Renal cortical epithelial cell (primary cell): ENCODE measurements around the gene HGS. TPM values are rescaled to one million over a fixed set of nuclear protein-coding genes. Genes with fewer than 3 reads are reported as not detected.

Experiments used
- DNase-seq: peaks from one replicate; pipeline ENCODE4 v3.0.0-alpha.2; 2011; ENCODE audit warnings: low read depth
- total RNA-seq: library from RNA; depleted of rRNA; stranded (reverse); fragments of >200 nt; gene quantifications from 2 replicates; pipeline ENCODE4 v1.2.3, GENCODE V29; 2014

The HGS gene
- total RNA-seq, 1 donor from 2014 or later = 110 TPM

GRCh38 chr17:81703747-81704654, 20.2 kb downstream of the HGS start:
- DNase-seq = no peak

DNA sequence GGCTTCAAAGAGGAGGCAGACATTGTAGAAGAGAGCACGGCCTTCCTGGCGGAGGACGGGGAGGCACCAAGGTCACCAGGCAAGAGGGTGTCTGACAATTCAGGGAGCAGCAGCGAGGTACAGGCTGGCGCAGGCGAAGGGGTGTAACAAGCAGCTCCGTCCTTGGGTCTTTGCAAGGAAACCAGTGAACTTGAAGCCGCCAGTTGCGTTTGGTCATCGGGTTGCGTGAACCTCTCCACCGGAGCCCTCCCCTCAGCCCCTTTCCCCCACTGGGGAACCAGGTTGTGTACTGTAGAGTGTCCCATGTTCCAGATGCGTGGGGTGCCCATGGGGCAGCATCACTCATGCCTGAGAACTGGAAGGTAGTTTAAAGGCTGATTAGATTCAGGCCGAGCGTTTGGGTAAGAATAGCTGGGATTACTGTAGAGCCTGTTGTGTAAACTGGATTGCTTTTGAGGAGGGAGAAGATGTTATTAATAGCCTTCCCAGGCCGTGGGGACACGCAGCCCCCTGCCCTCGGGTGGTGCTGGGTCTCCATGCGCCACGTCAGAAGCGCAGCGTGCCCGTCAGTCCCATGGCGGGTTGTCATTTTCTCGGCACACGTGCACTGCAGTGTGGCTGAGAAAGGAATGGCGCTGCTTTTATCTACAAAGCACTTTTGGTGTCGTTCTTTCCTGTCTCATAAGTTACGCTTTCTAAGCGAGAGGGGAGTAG, 21.9 kb downstream of the HGS start:
- DNase-seq = no peak

GRCh38 chr17:81706232-81706611, 22.4 kb downstream of the HGS start:
- DNase-seq = no peak

- DNase-seq = no peak
Measured at GRCh38 chr17:81706757-81707624, 23.2 kb downstream of the HGS start.

DNA sequence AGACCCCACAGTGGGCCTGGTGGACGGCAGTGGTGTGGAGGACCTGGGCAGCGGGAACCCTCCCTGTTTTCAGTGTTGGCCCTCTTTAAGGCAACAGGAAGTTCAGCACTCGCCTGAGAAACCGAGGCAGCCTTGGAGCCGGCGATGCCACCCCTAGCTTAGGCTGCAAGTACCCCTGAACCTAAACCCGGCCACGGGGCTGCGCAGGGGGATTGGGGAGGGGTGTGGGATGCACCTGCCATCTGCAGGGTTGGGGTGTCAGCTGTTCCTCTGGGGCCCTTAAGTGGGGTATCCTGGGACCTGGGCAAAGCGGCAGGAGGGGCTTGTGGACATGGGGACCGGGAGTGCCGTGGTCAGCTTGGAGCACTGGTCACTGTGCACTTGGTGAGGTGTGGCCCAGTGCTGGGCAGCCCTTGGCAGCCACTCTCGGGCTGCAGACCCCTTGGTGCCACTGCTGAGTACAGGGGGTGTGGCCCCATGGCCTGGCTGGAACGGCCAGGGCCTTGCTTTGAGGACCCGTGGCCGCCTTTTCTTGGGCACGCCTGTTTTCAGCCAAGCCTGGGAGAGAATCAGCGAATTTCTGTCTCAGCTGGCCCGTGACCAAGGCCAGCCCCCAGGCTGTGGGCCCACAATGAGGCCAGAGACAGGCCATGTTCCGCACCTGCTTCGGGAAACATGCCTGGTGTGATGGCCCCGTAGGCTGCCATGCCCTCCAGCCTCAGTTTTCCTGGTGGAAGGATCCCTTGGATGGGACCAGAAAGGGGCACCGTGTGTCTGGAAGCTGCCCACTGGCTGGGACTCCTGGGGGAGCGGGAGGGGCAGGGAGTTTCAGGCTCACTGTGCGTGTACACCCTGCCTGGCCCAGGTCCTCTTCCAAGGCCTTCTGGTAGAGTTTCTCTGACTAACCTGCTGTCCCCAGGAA, 24.2 kb downstream of the HGS start:
- no peak for DNase-seq

GRCh38 chr17:81708739-81709185, 25.0 kb downstream of the HGS start:
- DNase-seq = no peak

DNA sequence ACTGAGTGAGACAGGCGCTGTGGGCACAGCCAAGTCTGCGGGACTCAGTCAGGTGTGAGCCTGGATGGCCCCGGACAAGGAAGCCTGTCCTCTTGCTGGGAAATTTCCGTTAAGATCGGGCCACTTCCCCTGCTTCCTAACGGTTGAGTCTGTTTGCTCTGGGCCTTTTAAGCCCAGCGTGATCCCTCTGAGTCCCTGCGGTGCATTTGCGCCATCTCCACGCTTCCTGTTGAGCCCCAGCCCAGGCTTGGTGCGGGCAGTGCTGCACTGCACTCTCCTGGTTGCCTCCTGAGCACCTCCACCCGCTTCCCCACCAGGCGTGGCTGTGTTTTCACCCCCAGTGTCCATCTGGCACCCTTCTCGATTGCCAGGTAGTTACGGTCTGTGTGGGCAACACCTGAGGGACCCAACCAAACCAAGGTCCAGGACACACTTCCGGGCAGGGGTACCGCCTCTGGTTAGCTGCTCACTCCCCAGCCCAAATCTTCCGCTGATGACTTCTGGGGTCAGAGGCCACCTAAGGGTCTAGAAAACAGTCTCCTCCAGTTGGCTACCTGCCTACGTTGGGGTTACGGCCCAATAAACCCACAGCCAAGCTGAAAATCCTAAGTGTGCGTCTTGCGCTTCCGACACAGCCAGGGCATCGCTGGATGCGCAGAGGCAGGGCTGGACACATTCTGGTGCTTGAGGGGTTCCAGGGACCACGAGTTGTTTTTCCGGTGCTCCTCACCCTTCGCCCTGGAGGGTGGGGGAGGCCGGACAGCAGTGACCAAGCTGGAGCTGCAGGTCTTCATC, 26.9 kb downstream of the HGS start:
- no peak for DNase-seq

- DNase-seq = peak; percentile 55
Measured at GRCh38 chr17:81711814-81712467, 28.1 kb downstream of the HGS start, which contains the start of gene SLC25A10. Gene SLC25A10, plus strand, starts transcription at chr17:81712284. Its CDS starts 143 bp downstream, at chr17:81712427.

DNA sequence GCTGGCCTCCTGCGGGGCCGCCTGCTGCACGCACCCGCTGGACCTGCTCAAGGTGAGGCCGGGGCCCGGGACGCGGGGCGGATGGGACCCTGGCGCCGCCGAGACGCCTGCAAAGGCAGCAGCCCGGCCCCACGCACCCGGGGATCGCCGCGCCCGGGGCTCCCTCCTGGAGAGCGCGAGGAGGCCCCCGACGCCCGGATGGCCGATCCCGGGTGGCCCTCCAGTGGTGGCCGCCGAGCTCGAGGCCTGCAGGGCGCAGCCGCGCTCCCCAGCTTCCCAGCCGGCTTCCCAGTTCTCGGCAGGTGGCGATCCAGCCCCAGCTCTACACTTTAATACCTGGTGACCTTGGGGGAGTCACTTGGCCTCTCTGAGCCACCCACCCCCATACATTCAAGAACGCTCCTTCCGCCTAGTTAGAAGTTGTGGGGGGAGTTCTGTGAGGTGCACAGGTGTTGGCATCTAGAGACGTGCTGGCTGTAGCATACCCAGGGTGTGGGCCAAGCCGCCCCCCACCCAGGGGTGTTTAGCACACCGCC, 28.7 kb downstream of the HGS start:
- no peak for DNase-seq

DNA sequence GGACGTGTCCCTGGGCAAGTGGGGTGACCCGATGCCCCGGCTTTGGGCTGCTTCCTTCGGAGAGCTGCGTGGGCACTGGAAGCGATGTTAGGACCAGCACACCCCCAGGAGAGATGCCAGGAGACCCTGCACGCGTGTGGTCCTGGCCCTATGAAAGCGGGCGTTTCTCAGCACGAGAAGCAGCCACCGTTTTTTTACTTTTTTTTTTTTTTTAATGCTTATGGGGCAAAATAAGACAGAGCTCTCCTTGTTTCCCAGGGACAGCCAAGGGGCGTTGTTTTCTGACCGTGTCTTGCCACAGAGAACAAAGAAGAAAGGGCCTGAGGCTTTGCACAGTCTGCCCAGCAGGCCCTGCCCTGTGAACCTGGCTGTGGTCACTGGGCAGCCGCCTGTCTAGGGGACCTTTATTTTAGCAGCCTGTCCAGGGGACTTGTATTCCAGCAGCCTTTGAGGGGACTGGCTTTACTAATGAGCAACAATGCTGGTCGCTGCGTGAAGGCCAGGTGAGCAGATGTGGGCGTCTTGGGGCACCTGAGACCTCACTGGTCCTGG, 29.3 kb downstream of the HGS start:
- DNase-seq = peak; percentile 39

DNA sequence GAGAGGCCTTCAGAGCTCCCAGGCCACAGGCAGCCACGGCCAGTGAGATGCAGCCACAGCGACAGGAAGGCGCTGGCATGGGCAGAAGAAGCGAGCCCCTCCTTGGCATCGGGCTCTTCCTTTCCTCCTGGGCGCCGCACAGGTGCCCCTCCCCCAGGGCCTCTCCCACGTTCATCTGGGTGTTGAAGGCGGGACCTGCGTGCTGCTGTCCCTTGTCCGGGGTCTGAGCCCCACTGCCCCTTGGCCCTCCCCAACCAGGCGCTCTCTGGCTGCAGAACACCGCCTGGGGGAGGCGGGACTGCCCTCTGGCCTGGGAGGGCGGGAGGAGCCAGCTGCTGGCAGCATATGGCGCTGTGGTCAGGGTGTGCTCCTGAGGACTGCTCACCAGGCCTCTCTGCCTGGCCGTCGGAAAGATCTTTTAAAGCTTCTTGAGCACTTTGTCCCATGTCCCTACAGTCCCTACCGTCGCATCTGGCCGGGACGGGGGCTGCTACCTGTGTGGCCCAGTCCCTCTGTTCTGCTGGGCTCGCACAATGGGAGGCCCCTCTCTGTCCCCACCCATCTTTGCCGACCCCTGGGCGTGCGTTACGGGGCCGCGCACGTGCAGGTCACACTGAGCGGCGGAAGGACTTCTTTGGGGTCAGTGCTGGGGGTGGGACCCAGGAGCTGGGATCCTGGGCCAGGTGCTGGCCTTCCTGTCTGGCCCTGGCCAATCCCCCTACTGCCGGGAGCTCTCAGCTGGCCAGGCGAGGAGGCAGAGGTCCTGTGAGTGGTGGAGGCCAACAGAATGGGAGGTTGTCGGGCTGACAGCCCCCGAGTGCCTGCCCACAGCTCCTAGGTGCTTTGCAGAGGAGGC, 30.0 kb downstream of the HGS start:
- DNase-seq = no peak

DNA sequence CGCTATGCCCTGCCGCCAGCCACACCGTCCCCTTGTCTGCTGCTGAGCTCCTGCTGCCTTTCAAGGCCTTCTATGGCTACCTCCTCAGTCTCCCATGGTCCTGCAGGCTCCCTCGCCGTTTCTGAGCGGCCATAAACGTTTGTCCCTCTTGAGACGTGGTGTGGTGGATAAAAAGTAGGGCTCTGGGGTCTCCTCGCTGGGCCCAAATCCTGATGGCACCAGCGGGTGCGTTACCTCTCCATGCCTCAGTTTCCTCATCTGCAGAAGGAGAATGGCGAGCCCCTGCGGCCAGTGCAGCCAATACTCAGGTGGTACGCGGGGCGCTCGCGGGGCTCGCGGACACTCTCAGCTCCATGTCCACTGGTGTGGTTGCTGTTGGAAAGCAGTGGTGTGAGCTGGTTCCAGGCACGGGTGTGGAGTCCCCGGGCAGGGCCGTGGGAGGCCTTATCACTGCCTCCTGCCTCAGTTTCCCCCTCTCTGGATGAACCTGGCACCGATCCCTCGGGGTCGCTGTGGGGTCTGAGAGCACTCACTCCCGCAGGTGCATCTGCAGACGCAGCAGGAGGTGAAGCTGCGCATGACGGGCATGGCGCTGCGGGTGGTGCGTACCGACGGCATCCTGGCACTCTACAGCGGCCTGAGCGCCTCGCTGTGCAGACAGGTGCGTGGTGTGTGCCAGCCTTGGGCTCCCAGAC, 30.7 kb downstream of the HGS start:
- DNase-seq = no peak

DNA sequence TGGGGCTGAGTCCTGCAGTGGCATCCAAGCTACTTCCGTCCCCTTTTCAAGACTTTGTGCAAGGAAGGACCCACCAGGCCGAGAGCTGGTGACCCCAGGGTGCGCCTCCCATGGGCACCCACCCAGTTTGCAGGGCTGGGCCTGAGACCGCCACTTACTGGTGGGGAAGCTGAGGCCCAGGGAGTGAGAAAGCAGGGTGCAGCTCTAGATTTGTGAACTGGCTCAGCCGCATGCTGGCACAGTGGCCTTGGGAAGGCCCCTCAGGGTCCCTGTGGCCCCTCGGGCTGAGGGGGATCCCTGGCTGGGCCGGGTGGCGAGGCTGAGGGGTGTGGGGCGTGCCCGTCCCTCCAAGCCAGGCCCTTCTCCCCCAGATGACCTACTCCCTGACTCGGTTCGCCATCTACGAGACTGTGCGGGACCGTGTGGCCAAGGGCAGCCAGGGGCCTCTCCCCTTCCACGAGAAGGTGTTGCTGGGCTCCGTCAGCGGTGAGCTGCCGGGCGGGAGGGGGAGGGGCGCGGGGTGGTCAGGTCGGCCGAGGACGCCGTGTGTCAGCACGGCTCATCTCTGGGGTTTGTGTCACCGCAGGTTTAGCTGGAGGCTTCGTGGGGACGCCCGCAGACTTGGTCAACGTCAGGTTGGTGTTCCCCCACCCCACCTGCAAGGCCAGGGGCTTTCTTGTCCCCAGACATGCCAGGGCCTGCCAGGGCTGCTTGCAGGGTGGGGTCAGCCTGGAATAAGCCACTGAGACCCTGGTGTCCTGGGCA, 31.5 kb downstream of the HGS start:
- no peak for DNase-seq

DNA sequence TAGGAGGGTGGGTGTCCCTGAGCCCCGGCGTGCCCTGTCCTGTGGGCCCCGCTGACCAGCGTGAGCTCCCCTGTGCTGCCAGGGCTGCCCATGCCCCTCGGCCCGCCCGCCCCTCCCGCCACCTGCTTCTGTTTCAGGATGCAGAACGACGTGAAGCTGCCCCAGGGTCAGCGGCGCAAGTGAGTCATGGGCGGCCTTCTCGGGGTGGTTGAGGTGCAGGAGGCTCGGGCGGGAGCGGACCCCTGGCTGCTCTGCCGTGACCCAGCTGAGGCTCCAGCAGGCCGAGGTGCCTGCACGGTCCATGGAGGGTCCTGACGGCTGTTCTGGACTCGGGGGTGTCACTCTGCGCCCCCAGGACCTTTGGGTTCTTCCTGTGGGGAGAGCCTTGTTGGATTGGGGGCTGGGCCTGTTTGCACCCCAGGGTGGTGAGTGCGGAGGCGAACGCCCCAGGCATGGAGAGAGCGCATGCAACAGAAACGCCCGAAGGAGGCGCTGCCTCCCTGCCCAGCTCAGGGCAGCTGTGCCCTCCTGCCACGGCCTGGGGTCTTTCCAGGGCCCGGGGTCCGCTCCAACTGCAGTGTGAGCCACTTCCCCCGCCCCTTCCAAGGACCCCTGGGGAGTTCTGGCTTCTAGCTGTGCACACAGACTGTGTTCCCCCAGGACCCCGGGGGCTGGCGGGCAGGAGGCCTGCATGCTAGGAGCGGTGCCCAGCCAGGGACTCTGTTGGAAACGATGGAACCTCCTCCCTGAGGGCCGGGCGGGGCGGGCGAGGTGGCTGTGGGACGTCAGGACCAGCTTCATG, 32.3 kb downstream of the HGS start:
- DNase-seq = no peak

GRCh38 chr17:81716674-81716996, 32.8 kb downstream of the HGS start:
- DNase-seq = no peak
